CD4-positive, alpha-beta T cell (primary cell): ENCODE results near the gene HSPA1B. TPM values are rescaled to one million over a fixed set of nuclear protein-coding genes. Genes with fewer than 3 reads are reported as not detected.

Source experiments
- ATAC-seq: fragments of 200-7000 bp; cut with Tn5 transposase; one replicate; pipeline ENCODE4 v1.10.0; 2022; ENCODE audit warnings: mild to moderate bottlenecking; ENCODE audit not compliant: poor library complexity
- CTCF ChIA-PET: fragments of 350-600 bp; sonication (Branson Sonifier 250); formaldehyde crosslinking; loops from one replicate; lab custom pipeline; 2021; ENCODE audit warnings: antibody characterized with exemption, inconsistent platforms; lab: Charles Lee
- POLR2A ChIA-PET: fragments of 350-600 bp; sonication (Branson Sonifier 250); formaldehyde crosslinking; loops from one replicate; lab custom pipeline; 2021; ENCODE audit warnings: antibody characterized with exemption, inconsistent platforms; lab: Charles Lee
- DNase-seq, 14 experiments: peaks; one replicate each; pipeline ENCODE4 v3.0.0-alpha.2; 2013 to 2020; ENCODE audit warnings: mixed read lengths in 2 of 14
- H3K27ac ChIP-seq, 2 donors: one replicate each; pipeline versions ENCODE4 v1.5.1 to v1.7.0; 2013; ENCODE audit warnings: low read length in 2 of 2, low read depth in 1 of 2, mild to moderate bottlenecking in 1 of 2
- H3K27me3 ChIP-seq, 2 experiments: 1 replicate in 1 of 2; 2 replicates in 1 of 2; pipeline versions ENCODE4 v1.6.1 to v1.7.0; 2013; ENCODE audit warnings: low read length in 2 of 2, control low read depth in 1 of 2, mild to moderate bottlenecking in 1 of 2, moderate library complexity in 1 of 2; ENCODE audit not compliant: insufficient read depth in 2 of 2, control insufficient read depth in 1 of 2
- H3K36me3 ChIP-seq: one replicate; pipeline ENCODE4 v1.6.1; 2013; ENCODE audit warnings: low read length, control low read depth; ENCODE audit not compliant: insufficient read depth
- H3K4me1 ChIP-seq: one replicate; pipeline ENCODE4 v1.6.1; 2013; ENCODE audit warnings: low read length, control low read depth; ENCODE audit not compliant: insufficient read depth
- H3K4me3 ChIP-seq: one replicate; pipeline ENCODE4 v1.5.1; 2013; ENCODE audit warnings: mild to moderate bottlenecking, low read length, moderate library complexity
- H3K9me3 ChIP-seq, 2 experiments: 1 replicate in 1 of 2; 2 replicates in 1 of 2; pipeline versions ENCODE4 v1.6.1 to v1.7.0; 2013; ENCODE audit warnings: low read length in 2 of 2, mild to moderate bottlenecking in 2 of 2, control low read depth in 1 of 2, moderate library complexity in 1 of 2; ENCODE audit not compliant: control insufficient read depth in 1 of 2, insufficient read depth in 1 of 2
- H3K27ac Mint-ChIP-seq: one replicate; pipeline ENCODE4 v1.8.0; 2020; ENCODE audit warnings: mixed read lengths
- H3K27me3 Mint-ChIP-seq: one replicate; pipeline ENCODE4 v1.8.0; 2021; ENCODE audit warnings: mixed read lengths
- H3K36me3 Mint-ChIP-seq: one replicate; pipeline ENCODE4 v1.8.0; 2021; ENCODE audit warnings: low read depth, mixed read lengths
- H3K4me1 Mint-ChIP-seq: one replicate; pipeline ENCODE4 v1.8.0; 2021; ENCODE audit warnings: low read depth, mixed read lengths
- H3K4me3 Mint-ChIP-seq: one replicate; pipeline ENCODE4 v1.8.0; 2020; ENCODE audit warnings: mild to moderate bottlenecking, mixed read lengths
- H3K9me3 Mint-ChIP-seq: one replicate; pipeline ENCODE4 v1.8.0; 2020; ENCODE audit warnings: mixed read lengths
- intact Hi-C, 2 experiments: fragments of 100-400 bp; cut with DNase I in 1 of 2; cut with micrococcal nuclease in 1 of 2; formaldehyde crosslinking; loops; one replicate each; pipeline versions ENCODE4 v1.15.1 to v1.9.0; 2023 to 2025; cut with DNase I, micrococcal nuclease
- total RNA-seq, 174 experiments: library from RNA in 2 of 174; stranded (reverse) in 2 of 174; gene quantifications; one replicate each; pipeline ENCODE4 v1.2.3 and lab custom pipeline; 2021 to 2026
- TF ChIP-seq, protein P1 (sequence below): fragments of 200-600 bp; IDR thresholded peaks from one replicate; pipeline ENCODE4 v1.8.0; 2022; ENCODE audit warnings: antibody characterized with exemption, mild to moderate bottlenecking

Gene HSPA1B
- total RNA-seq, 2 experiments from 2014 or later, result 8.3 to 9.8 TPM

DNA sequence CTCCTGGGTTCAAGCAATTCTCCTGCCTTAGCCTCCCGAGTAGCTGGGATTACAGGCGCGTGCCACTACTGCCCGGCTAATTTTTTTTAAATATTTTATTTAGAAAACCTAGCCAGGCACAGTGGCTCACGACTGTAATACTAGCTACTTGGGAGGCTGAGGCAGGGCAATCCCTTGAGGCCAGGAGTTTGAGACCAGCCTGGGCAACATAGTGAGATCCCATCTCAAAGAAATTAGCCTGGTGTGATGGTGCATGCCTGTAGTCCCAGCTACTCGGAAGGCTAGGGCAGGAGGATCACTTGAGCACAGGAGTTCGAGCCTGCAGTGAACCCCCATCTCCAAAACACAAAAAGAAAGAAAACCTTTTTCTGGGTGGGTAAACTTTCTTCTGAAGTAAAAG, 48.8 kb downstream of the HSPA1B start:
- ATAC-seq, result no peak
- H3K9me3 Mint-ChIP-seq, result no peaks in the 10 kb centered on the region
- H3K27me3 Mint-ChIP-seq, result no peaks in the 10 kb centered on the region
- no peak for DNase-seq
- peaks cover under 1% of the 10 kb centered on the region for H3K4me1 ChIP-seq
- CTCF ChIA-PET, result no interaction called here
- H3K27ac Mint-ChIP-seq, result no peak overlapping the region
- no peak overlapping the region for H3K27ac ChIP-seq
- intact Hi-C loops, result no loop called here
- H3K4me1 Mint-ChIP-seq, result no peaks in the 10 kb centered on the region
- peaks cover 17% of the 10 kb centered on the region for H3K36me3 Mint-ChIP-seq
- no peaks in the 10 kb centered on the region for H3K27me3 ChIP-seq
- TF ChIP-seq, protein P1, sequence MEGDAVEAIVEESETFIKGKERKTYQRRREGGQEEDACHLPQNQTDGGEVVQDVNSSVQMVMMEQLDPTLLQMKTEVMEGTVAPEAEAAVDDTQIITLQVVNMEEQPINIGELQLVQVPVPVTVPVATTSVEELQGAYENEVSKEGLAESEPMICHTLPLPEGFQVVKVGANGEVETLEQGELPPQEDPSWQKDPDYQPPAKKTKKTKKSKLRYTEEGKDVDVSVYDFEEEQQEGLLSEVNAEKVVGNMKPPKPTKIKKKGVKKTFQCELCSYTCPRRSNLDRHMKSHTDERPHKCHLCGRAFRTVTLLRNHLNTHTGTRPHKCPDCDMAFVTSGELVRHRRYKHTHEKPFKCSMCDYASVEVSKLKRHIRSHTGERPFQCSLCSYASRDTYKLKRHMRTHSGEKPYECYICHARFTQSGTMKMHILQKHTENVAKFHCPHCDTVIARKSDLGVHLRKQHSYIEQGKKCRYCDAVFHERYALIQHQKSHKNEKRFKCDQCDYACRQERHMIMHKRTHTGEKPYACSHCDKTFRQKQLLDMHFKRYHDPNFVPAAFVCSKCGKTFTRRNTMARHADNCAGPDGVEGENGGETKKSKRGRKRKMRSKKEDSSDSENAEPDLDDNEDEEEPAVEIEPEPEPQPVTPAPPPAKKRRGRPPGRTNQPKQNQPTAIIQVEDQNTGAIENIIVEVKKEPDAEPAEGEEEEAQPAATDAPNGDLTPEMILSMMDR, result no peak
- H3K36me3 ChIP-seq, result peaks cover 19% of the 10 kb centered on the region
- no peaks in the 10 kb centered on the region for H3K9me3 ChIP-seq
- no peak overlapping the region for H3K4me3 ChIP-seq
- POLR2A ChIA-PET, result no interaction called here
- H3K4me3 Mint-ChIP-seq, result no peak overlapping the region

DNA sequence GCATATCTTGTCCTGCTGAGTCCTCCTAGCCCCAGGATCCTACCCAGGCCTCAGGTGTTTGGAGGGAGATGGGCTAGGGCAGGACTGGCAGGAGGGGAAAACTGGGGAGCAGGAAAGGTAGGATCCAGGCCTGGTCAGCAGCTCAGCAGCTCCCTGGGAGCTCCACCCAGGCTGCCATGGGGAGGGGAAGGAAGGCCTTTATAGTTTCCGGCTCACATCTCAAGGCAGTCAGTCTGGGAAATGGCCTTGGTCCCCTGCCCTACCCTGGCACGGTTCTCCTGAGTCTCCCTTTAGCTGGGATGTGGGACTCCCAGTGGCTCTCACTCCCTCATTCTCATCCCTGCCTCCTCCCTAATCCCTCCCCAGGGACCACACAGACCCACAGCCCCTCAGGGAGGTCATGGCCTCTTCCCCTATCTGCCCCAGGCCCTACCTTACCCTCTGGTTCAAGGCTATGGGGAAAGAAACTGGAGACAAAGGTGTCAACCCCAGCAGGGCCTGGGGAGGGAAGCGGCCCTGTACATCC, 49.6 kb downstream of the HSPA1B start:
- Histone ChIP-seq H3K4me1 (no peaks in the 10 kb centered on the region), H3K27me3 (no peaks in the 10 kb centered on the region), H3K9me3 (no peaks in the 10 kb centered on the region), H3K27ac (no peak overlapping the region), H3K4me3 (no peak overlapping the region), H3K36me3 (peaks cover 22% of the 10 kb centered on the region)
- no peaks in the 10 kb centered on the region for H3K9me3 Mint-ChIP-seq
- intact Hi-C loops, result no loop called here
- TF ChIP-seq, protein P1, result no peak
- DNase-seq, result no peak
- CTCF ChIA-PET, result no interaction called here
- no peak for ATAC-seq
- H3K4me3 Mint-ChIP-seq, result no peak overlapping the region
- no peaks in the 10 kb centered on the region for H3K27me3 Mint-ChIP-seq
- H3K27ac Mint-ChIP-seq, result no peak overlapping the region
- H3K4me1 Mint-ChIP-seq, result no peaks in the 10 kb centered on the region
- H3K36me3 Mint-ChIP-seq, result peaks cover 23% of the 10 kb centered on the region
- POLR2A ChIA-PET, result no interaction called here

DNA sequence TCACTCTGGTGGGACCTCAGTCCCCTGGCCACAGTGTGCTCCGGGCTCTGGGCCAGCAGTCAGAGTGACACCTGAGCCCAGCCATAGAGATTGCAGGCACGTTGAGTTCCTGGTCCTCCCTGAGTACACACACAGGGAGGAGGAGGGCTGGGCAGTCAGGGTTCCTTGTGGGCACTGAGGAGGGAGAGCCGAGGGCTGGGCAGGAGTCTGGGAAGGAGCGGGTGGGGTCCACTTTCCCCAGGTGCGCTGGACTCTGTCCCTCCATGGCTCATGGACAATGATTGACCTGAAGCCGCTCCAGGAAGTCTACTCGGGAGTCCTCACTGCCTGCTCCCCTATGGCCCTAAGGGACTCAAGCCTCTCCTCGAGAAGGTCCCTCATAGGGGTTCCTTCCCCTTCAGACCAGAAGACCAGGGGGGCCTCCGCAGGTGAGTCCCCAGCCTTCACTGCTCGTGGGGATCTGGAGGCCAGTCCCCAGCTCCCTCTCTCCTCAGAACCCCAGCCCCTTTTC, 50.2 kb downstream of the HSPA1B start:
- H3K4me3 Mint-ChIP-seq, result no peak overlapping the region
- no peak for ATAC-seq
- POLR2A ChIA-PET, result no interaction called here
- H3K4me3 ChIP-seq, result no peak overlapping the region
- H3K27ac ChIP-seq, result no peak overlapping the region
- CTCF ChIA-PET, result no interaction called here
- peaks cover 28% of the 10 kb centered on the region for H3K36me3 Mint-ChIP-seq
- no peak overlapping the region for H3K27ac Mint-ChIP-seq
- H3K9me3 Mint-ChIP-seq, result no peaks in the 10 kb centered on the region
- no peaks in the 10 kb centered on the region for H3K9me3 ChIP-seq
- H3K27me3 Mint-ChIP-seq, result no peaks in the 10 kb centered on the region
- H3K4me1 Mint-ChIP-seq, result no peaks in the 10 kb centered on the region
- no peaks in the 10 kb centered on the region for H3K27me3 ChIP-seq
- no peaks in the 10 kb centered on the region for H3K4me1 ChIP-seq
- intact Hi-C loops, result no loop called here
- peaks cover 26% of the 10 kb centered on the region for H3K36me3 ChIP-seq
- DNase-seq, result no peak
- TF ChIP-seq, protein P1, result no peak
